ENCODE measurements around the gene ARMC3.

DNA sequence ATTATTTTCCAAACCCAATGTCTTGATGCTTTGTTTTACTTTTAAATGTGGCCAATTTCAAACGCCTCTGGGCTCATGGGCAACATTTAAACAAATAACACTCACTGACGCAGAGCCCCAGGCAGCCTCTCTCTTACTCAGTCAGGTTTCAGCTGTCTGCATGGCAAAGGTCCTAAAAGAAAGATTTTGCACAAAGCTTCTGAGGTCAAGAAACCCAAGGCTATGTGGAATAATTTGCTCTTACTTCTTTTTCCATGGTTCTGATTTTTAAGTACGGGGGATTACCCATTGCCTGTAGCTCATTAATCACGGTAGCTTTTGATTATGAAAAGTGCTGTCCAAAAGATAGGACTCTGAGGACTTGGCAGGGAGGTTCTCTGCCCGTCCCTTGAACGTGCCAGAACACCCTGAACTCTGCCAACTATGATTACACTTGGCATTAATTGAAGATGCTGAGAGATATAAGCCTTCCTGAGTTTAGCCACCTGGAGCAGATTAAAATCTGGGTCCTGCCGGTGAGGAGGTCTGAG is 153.4 kb downstream of the ARMC3 start:
- TF ChIP-seq, protein P1, sequence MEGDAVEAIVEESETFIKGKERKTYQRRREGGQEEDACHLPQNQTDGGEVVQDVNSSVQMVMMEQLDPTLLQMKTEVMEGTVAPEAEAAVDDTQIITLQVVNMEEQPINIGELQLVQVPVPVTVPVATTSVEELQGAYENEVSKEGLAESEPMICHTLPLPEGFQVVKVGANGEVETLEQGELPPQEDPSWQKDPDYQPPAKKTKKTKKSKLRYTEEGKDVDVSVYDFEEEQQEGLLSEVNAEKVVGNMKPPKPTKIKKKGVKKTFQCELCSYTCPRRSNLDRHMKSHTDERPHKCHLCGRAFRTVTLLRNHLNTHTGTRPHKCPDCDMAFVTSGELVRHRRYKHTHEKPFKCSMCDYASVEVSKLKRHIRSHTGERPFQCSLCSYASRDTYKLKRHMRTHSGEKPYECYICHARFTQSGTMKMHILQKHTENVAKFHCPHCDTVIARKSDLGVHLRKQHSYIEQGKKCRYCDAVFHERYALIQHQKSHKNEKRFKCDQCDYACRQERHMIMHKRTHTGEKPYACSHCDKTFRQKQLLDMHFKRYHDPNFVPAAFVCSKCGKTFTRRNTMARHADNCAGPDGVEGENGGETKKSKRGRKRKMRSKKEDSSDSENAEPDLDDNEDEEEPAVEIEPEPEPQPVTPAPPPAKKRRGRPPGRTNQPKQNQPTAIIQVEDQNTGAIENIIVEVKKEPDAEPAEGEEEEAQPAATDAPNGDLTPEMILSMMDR (IDR thresholded peaks at IDR 0.05): no peak
- no peak for TF ChIP-seq POLR2A (IDR thresholded peaks at IDR 0.05)

All from adrenal gland (tissue), 5 donors.